Measurements from ENCODE around the gene ZNF782.

DNA sequence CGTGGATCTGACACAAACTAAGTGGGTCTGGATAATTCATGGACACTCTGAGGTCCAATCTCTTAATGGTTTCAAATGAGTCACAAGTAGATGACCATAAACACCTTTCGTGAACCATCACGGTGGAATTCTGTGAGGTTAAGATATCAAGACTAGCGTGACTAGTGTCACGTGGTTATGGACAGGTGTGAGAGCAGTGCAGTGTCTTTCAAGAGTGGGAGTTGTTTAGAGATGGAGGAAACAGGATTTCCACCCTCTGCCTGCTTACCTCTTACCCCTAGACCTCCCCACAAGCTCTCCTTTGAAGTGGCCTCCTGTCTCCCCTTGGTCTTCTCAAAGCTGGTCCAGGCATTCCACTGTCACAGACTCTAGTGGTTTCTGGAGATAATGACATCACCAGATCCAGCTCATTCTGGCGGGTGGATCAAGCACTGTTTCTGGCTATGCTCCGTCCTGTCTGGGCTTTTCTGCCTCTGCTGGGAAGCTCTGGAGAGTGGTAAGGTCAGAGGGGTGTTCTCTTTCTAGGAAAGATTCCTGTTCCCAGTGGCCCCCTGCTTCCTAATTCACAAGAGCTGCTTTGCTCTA lies 20.0 kb upstream of the ZNF782 start:
- TF ChIP-seq, protein P1, sequence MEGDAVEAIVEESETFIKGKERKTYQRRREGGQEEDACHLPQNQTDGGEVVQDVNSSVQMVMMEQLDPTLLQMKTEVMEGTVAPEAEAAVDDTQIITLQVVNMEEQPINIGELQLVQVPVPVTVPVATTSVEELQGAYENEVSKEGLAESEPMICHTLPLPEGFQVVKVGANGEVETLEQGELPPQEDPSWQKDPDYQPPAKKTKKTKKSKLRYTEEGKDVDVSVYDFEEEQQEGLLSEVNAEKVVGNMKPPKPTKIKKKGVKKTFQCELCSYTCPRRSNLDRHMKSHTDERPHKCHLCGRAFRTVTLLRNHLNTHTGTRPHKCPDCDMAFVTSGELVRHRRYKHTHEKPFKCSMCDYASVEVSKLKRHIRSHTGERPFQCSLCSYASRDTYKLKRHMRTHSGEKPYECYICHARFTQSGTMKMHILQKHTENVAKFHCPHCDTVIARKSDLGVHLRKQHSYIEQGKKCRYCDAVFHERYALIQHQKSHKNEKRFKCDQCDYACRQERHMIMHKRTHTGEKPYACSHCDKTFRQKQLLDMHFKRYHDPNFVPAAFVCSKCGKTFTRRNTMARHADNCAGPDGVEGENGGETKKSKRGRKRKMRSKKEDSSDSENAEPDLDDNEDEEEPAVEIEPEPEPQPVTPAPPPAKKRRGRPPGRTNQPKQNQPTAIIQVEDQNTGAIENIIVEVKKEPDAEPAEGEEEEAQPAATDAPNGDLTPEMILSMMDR (IDR thresholded peaks at IDR 0.05; ENCODE audit: low read depth, low read length, poor library complexity, severe bottlenecking), result no peak
- no peak for TF ChIP-seq EZH2phosphoT487 (IDR thresholded peaks at IDR 0.05; ENCODE audit: borderline replicate concordance, low read length)
